PFSK-1 (cell line): ENCODE results near the gene BRME1.

Source experiments
- FOXP2 ChIP-seq: optimal IDR thresholded peaks from 2 replicates; pipeline ENCODE3; 2011; ENCODE audit warnings: borderline replicate concordance, control low read depth, inconsistent platforms; ENCODE audit not compliant: insufficient read depth; ENCODE audit errors: extremely low read length, extremely low read depth
- POLR2AphosphoS5 ChIP-seq: IDR thresholded peaks from 2 replicates; pipeline ENCODE4 v1.6.1; 2012; ENCODE audit warnings: low read depth, mild to moderate bottlenecking, control low read depth, low read length, moderate library complexity
- REST ChIP-seq, 2 experiments: IDR thresholded peaks; 2 replicates each; pipeline versions ENCODE4 v1.6.1 to v1.8.0; 2011 to 2012; ENCODE audit warnings: low read depth in 2 of 2, low read length in 2 of 2, control low read depth in 1 of 2, inconsistent platforms in 1 of 2, mild to moderate bottlenecking in 1 of 2, moderate library complexity in 1 of 2; ENCODE audit not compliant: insufficient read depth in 1 of 2
- SIN3A ChIP-seq: IDR thresholded peaks from 2 replicates; pipeline ENCODE4 v1.6.1; 2012; ENCODE audit warnings: mild to moderate bottlenecking, low read length, moderate library complexity, borderline replicate concordance; ENCODE audit not compliant: insufficient read depth
- TAF1 ChIP-seq: IDR thresholded peaks from 2 replicates; pipeline ENCODE4 v1.6.1; 2012; ENCODE audit warnings: low read length, control low read depth, borderline replicate concordance; ENCODE audit not compliant: insufficient read depth

BRME1 gene

GRCh38 chr19:13899912-13900584 is 5.9 kb downstream of the BRME1 start:
- no peak for TF ChIP-seq REST (IDR thresholded peaks at IDR 0.05; ENCODE audit: insufficient read depth in 1 of 2, low read depth in 2 of 2, low read length in 2 of 2)
- TF ChIP-seq TAF1, result no peak
- no peak for TF ChIP-seq POLR2AphosphoS5
- no peak for TF ChIP-seq SIN3A
- no peak for TF ChIP-seq FOXP2

GRCh38 chr19:13899393-13899792 is 6.5 kb downstream of the BRME1 start:
- TF ChIP-seq TAF1 (no peak), REST (IDR thresholded peaks at IDR 0.05; ENCODE audit: insufficient read depth in 1 of 2, low read depth in 2 of 2, low read length in 2 of 2) (no peak), SIN3A (no peak), FOXP2 (no peak), POLR2AphosphoS5 (no peak)

GRCh38 chr19:13896227-13896626 is 9.7 kb downstream of the BRME1 start:
- no peak for TF ChIP-seq FOXP2
- no peak for TF ChIP-seq TAF1
- TF ChIP-seq POLR2AphosphoS5, result no peak
- TF ChIP-seq REST (IDR thresholded peaks at IDR 0.05; ENCODE audit: insufficient read depth in 1 of 2, low read depth in 2 of 2, low read length in 2 of 2), result no peak
- no peak for TF ChIP-seq SIN3A

- TF ChIP-seq FOXP2 (no peak), POLR2AphosphoS5 (no peak), TAF1 (no peak), REST (IDR thresholded peaks at IDR 0.05; ENCODE audit: insufficient read depth in 1 of 2, low read depth in 2 of 2, low read length in 2 of 2) (no peak), SIN3A (no peak)
Observed at GRCh38 chr19:13894552-13894951, 11.4 kb downstream of the BRME1 start.

GRCh38 chr19:13892870-13893269 is 13.0 kb downstream of the BRME1 start:
- TF ChIP-seq REST (IDR thresholded peaks at IDR 0.05; ENCODE audit: insufficient read depth in 1 of 2, low read depth in 2 of 2, low read length in 2 of 2) (no peak), SIN3A (no peak), POLR2AphosphoS5 (no peak), FOXP2 (no peak), TAF1 (no peak)
